A549 (cell line): ENCODE data around the gene ZNF583.

ENCODE experiments used
- ESRRA ChIP-seq: fragments of 150-350 bp; IDR thresholded peaks from 2 replicates; pipeline ENCODE4 v1.6.1; 2014; ENCODE audit warnings: mild to moderate bottlenecking, low read length, borderline replicate concordance
- GATA3 ChIP-seq: IDR thresholded peaks from 2 replicates; pipeline ENCODE4 v1.6.1; 2012; ENCODE audit warnings: borderline replicate concordance
- MAFK ChIP-seq: fragments of 450-650 bp; IDR thresholded peaks from 2 replicates; pipeline ENCODE4 v1.6.1; 2014; ENCODE audit not compliant: partially characterized antibody
- PHF8 ChIP-seq: fragments of 200-600 bp; sonication (generic); IDR thresholded peaks from 2 replicates; pipeline ENCODE4 v1.6.1; 2016; ENCODE audit warnings: low read depth, mild to moderate bottlenecking, antibody characterized with exemption, moderate library complexity, borderline replicate concordance
- POLR2A ChIP-seq: IDR thresholded peaks from 2 replicates; pipeline ENCODE4 v1.6.1; 2012; ENCODE audit warnings: mild to moderate bottlenecking, low read length
- RAD21 ChIP-seq, 2 experiments: fragments of >200 bp in 1 of 2; sonication (Bioruptor Twin) in 1 of 2; formaldehyde crosslinking in 1 of 2; IDR thresholded peaks in 1 of 2; conservative IDR thresholded peaks in 1 of 2; 2 replicates in 1 of 2; 3 replicates in 1 of 2; pipeline ENCODE4 v1.6.1; 2012 to 2018; ENCODE audit warnings: inconsistent platforms in 1 of 2

DNA sequence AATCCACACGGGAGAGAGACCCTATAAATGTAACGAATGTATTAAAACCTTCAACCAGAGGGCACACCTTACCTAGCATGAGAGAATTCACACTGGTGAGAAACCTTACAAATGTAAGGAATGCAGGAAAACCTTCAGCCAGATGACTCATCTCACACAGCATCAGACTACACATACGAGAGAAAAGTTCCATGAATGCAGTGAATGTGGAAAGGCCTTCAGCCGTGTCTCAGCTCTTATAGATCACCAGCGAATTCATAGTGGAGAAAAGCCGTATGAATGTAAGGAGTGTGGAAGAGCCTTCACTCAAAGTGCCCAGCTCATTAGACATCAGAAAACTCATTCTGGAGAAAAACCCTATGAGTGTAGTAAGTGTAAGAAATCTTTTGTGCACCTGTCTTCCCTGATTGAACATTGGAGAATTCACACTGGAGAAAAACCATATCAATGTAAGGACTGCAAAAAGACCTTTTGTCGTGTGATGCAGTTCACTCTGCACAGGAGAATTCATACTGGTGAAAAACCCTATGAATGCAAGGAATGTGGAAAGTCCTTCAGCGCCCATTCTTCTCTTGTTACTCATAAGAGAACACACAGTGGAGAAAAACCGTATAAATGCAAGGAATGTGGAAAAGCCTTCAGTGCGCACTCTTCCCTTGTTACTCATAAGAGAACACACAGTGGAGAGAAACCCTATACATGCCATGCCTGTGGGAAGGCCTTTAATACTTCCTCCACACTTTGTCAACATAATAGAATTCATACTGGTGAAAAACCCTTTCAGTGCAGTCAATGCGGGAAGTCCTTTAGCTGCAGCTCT lies 26.8 kb upstream of the ZNF583 start:
- TF ChIP-seq ESRRA (no peak), RAD21 (conservative IDR thresholded peaks at IDR 0.05 in 1 of 2, IDR thresholded peaks at IDR 0.05 in 1 of 2) (no peak), MAFK (no peak), POLR2A (no peak), PHF8 (no peak), GATA3 (no peak)
